ENCODE measurements around the gene BEND5. TPM values are rescaled to one million over a fixed set of nuclear protein-coding genes. Genes with fewer than 3 reads are reported as not detected.

Gene BEND5
- total and polyA plus RNA-seq, 2 of the 13 experiments (the other 11 are each of a cell fraction or from before 2014, with no cell fraction given): 0.11 TPM; not detected in 1

DNA sequence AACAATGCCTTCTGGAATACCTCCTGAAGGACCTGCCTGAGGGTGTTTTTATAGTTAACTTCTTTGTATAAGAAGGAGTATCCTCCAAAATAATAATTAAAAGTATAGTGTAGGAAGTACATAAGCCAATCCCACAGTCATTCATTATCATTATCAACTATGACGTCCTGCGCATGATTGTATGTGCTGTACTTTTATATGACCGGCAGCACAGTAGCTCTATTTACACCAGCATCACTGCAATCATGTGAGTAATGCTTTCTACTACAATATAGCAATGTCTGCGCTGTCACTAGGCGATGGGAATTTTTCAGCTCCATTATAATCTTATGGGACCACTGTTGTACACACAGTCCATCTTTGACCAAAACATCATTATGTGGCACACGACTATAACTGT lies 72.0 kb downstream of the BEND5 start:
- Histone ChIP-seq H3K4me3 (replicated peaks in 1 of 3; ENCODE audit: insufficient read depth in 1 of 3, low read depth in 2 of 3, low read length in 3 of 3) (no peak overlapping the region), H4K20me1 (ENCODE audit: insufficient read depth, low read length) (no peaks in the 10 kb centered on the region), H3K27ac (ENCODE audit: extremely low read length, insufficient read depth, low read length) (no peak overlapping the region), H3K79me2 (ENCODE audit: insufficient read depth, low read length) (no peaks in the 10 kb centered on the region), H3K27me3 (ENCODE audit: control insufficient read depth in 1 of 2, insufficient read depth in 2 of 2, low read length in 2 of 2) (no peaks in the 10 kb centered on the region), H2AFZ (ENCODE audit: low read length) (no peak overlapping the region), H3K9ac (ENCODE audit: insufficient read depth, low read depth, low read length) (no peak overlapping the region), H3K4me1 (ENCODE audit: insufficient read depth, low read length) (no peaks in the 10 kb centered on the region), H3K9me3 (ENCODE audit: low read length) (no peaks in the 10 kb centered on the region), H3K36me3 (replicated peaks in 1 of 2; ENCODE audit: control insufficient read depth in 1 of 2, insufficient read depth in 2 of 2, low read length in 2 of 2) (no peaks in the 10 kb centered on the region), H3K4me2 (ENCODE audit: low read depth, low read length) (no peak overlapping the region)
- CTCF ChIA-PET (ENCODE audit: low intra/inter-chr PET ratio, low total read pairs): no interaction called here
- no peak for DNase-seq (ENCODE audit: low spot score)
- in situ Hi-C loops (cut with HindIII; ENCODE audit: extremely low pct_ligation_motif_present, low pct_unique_long_range_greater_than_20kb) (no loop called here), intact Hi-C loops (cut with micrococcal nuclease; ENCODE audit: unreplicated experiment) (no loop called here)
- POLR2A ChIA-PET: no interaction called here
- WGBS (ENCODE audit: low lambda C conversion rate): 39% methylated on average over 6 of the region's 6 CpGs
- BruUV-seq (replicated peaks): no TSS peak
- no peak for FAIRE-seq
- no peak for ATAC-seq
- no peak for TF ChIP-seq NFE2L1 (CRISPR knock-in tag; IDR thresholded peaks at IDR 0.05; ENCODE audit: borderline replicate concordance)
- no peak for TF ChIP-seq CHD2 (IDR thresholded peaks at IDR 0.05; ENCODE audit: low read depth, low read length)
- TF ChIP-seq ZNF546 (CRISPR knock-in tag; conservative IDR thresholded peaks at IDR 0.05): no peak
- TF ChIP-seq ZSCAN21 (CRISPR knock-in tag; IDR thresholded peaks at IDR 0.05; ENCODE audit: borderline replicate concordance): no peak
- TF ChIP-seq ZNF572 (CRISPR knock-in tag; IDR thresholded peaks at IDR 0.05): no peak
- TF ChIP-seq, protein P1, sequence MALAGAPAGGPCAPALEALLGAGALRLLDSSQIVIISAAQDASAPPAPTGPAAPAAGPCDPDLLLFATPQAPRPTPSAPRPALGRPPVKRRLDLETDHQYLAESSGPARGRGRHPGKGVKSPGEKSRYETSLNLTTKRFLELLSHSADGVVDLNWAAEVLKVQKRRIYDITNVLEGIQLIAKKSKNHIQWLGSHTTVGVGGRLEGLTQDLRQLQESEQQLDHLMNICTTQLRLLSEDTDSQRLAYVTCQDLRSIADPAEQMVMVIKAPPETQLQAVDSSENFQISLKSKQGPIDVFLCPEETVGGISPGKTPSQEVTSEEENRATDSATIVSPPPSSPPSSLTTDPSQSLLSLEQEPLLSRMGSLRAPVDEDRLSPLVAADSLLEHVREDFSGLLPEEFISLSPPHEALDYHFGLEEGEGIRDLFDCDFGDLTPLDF (CRISPR knock-in tag; IDR thresholded peaks at IDR 0.05): no peak
- TF ChIP-seq ATF1 (CRISPR knock-in tag; IDR thresholded peaks at IDR 0.05): no peak
- TF ChIP-seq, protein P2, sequence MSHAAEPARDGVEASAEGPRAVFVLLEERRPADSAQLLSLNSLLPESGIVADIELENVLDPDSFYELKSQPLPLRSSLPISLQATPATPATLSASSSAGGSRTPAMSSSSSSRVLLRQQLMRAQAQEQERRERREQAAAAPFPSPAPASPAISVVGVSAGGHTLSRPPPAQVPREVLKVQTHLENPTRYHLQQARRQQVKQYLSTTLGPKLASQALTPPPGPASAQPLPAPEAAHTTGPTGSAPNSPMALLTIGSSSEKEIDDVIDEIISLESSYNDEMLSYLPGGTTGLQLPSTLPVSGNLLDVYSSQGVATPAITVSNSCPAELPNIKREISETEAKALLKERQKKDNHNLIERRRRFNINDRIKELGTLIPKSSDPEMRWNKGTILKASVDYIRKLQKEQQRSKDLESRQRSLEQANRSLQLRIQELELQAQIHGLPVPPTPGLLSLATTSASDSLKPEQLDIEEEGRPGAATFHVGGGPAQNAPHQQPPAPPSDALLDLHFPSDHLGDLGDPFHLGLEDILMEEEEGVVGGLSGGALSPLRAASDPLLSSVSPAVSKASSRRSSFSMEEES (CRISPR knock-in tag; IDR thresholded peaks at IDR 0.05): no peak
- no peak for TF ChIP-seq ZNF367 (CRISPR knock-in tag; IDR thresholded peaks at IDR 0.05; ENCODE audit: borderline replicate concordance)
- TF ChIP-seq, protein P3, sequence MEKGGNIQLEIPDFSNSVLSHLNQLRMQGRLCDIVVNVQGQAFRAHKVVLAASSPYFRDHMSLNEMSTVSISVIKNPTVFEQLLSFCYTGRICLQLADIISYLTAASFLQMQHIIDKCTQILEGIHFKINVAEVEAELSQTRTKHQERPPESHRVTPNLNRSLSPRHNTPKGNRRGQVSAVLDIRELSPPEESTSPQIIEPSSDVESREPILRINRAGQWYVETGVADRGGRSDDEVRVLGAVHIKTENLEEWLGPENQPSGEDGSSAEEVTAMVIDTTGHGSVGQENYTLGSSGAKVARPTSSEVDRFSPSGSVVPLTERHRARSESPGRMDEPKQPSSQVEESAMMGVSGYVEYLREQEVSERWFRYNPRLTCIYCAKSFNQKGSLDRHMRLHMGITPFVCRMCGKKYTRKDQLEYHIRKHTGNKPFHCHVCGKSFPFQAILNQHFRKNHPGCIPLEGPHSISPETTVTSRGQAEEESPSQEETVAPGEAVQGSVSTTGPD (CRISPR knock-in tag; IDR thresholded peaks at IDR 0.05): no peak
- no peak for TF ChIP-seq TBX3 (IDR thresholded peaks at IDR 0.05; ENCODE audit: borderline replicate concordance)
- TF ChIP-seq, protein P4, sequence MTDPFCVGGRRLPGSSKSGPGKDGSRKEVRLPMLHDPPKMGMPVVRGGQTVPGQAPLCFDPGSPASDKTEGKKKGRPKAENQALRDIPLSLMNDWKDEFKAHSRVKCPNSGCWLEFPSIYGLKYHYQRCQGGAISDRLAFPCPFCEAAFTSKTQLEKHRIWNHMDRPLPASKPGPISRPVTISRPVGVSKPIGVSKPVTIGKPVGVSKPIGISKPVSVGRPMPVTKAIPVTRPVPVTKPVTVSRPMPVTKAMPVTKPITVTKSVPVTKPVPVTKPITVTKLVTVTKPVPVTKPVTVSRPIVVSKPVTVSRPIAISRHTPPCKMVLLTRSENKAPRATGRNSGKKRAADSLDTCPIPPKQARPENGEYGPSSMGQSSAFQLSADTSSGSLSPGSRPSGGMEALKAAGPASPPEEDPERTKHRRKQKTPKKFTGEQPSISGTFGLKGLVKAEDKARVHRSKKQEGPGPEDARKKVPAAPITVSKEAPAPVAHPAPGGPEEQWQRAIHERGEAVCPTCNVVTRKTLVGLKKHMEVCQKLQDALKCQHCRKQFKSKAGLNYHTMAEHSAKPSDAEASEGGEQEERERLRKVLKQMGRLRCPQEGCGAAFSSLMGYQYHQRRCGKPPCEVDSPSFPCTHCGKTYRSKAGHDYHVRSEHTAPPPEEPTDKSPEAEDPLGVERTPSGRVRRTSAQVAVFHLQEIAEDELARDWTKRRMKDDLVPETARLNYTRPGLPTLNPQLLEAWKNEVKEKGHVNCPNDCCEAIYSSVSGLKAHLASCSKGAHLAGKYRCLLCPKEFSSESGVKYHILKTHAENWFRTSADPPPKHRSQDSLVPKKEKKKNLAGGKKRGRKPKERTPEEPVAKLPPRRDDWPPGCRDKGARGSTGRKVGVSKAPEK (CRISPR knock-in tag; IDR thresholded peaks at IDR 0.05; ENCODE audit: borderline replicate concordance): no peak
- no peak for TF ChIP-seq ZZZ3 (CRISPR knock-in tag; IDR thresholded peaks at IDR 0.05; ENCODE audit: borderline replicate concordance)
- TF ChIP-seq GZF1 (CRISPR knock-in tag; IDR thresholded peaks at IDR 0.05): no peak
- TF ChIP-seq, protein P5, sequence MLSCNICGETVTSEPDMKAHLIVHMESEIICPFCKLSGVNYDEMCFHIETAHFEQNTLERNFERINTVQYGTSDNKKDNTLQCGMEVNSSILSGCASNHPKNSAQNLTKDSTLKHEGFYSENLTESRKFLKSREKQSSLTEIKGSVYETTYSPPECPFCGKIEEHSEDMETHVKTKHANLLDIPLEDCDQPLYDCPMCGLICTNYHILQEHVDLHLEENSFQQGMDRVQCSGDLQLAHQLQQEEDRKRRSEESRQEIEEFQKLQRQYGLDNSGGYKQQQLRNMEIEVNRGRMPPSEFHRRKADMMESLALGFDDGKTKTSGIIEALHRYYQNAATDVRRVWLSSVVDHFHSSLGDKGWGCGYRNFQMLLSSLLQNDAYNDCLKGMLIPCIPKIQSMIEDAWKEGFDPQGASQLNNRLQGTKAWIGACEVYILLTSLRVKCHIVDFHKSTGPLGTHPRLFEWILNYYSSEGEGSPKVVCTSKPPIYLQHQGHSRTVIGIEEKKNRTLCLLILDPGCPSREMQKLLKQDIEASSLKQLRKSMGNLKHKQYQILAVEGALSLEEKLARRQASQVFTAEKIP (CRISPR knock-in tag; IDR thresholded peaks at IDR 0.05; ENCODE audit: borderline replicate concordance): no peak
- no peak for TF ChIP-seq MXI1 (IDR thresholded peaks at IDR 0.05; ENCODE audit: borderline replicate concordance, low read depth, low read length)

Data from HepG2 (cell line).